Neural cell (in vitro differentiated cells): ENCODE results near the gene LIMS2. TPM values are rescaled to one million over a fixed set of nuclear protein-coding genes. Genes with fewer than 3 reads are reported as not detected.

ENCODE experiments used
- H2AFZ ChIP-seq: fragments of 200-600, 300-800 bp; sonication (generic), shearing (Covaris generic); 2 replicates; pipeline ENCODE4 v1.6.0; 2014; ENCODE audit warnings: low read depth, mild to moderate bottlenecking, antibody characterized with exemption, low read length, moderate library complexity
- H3F3A ChIP-seq: fragments of 200-600 bp; shearing (Covaris generic); 2 replicates; pipeline ENCODE4 v1.6.1; 2016; ENCODE audit warnings: mild to moderate bottlenecking, moderate library complexity, mixed read lengths, antibody characterized with exemption, low read length; ENCODE audit not compliant: insufficient read depth, poor library complexity, severe bottlenecking
- H3K27ac ChIP-seq: fragments of 200-600, 300-800 bp; sonication (generic), shearing (Covaris generic); 2 replicates; pipeline ENCODE4 v1.5.1; 2014; ENCODE audit warnings: mild to moderate bottlenecking, low read length, moderate library complexity
- H3K27me3 ChIP-seq: fragments of 300-800, 200-600 bp; sonication (generic), shearing (Covaris generic); 2 replicates; pipeline ENCODE4 v1.6.0; 2014; ENCODE audit warnings: mild to moderate bottlenecking, low read depth, low read length, moderate library complexity; ENCODE audit not compliant: insufficient read depth
- H3K36me3 ChIP-seq: fragments of 300-800, 200-600 bp; sonication (generic), shearing (Covaris generic); 2 replicates; pipeline ENCODE4 v1.5.1; 2014; ENCODE audit warnings: mild to moderate bottlenecking, antibody characterized with exemption, low read length, moderate library complexity; ENCODE audit not compliant: insufficient read depth
- H3K4me2 ChIP-seq: fragments of 300-800, 200-600 bp; sonication (generic), shearing (Covaris generic); 2 replicates; pipeline ENCODE4 v1.6.0; 2014; ENCODE audit warnings: mild to moderate bottlenecking, low read length
- H3K4me3 ChIP-seq: fragments of 300-800, 200-600 bp; sonication (generic), shearing (Covaris generic); 2 replicates; pipeline ENCODE4 v1.5.1; 2014; ENCODE audit warnings: mild to moderate bottlenecking, low read length, moderate library complexity
- H3K79me2 ChIP-seq: fragments of 200-600 bp; shearing (Covaris generic); replicated peaks from 2 replicates; pipeline ENCODE4 v1.6.0; 2014; ENCODE audit warnings: mild to moderate bottlenecking, low read length, moderate library complexity; ENCODE audit not compliant: insufficient read depth
- H3K9ac ChIP-seq: fragments of 300-800, 200-600 bp; sonication (generic), shearing (Covaris generic); 2 replicates; pipeline ENCODE4 v1.6.1; 2016; ENCODE audit warnings: mild to moderate bottlenecking, low read length, mixed read lengths
- H3K9me2 ChIP-seq: fragments of 200-600 bp; shearing (Covaris generic); 2 replicates; pipeline ENCODE4 v1.6.1; 2016; ENCODE audit warnings: mild to moderate bottlenecking, low read length, mixed read lengths; ENCODE audit not compliant: insufficient read depth
- H3K9me3 ChIP-seq: fragments of 200-600, 300-800 bp; sonication (generic), shearing (Covaris generic); 2 replicates; pipeline ENCODE4 v1.6.1; 2016; ENCODE audit warnings: mild to moderate bottlenecking, mixed run types, low read length, moderate library complexity, mixed read lengths
- H4K20me1 ChIP-seq: fragments of 200-600 bp; shearing (Covaris generic); 2 replicates; pipeline ENCODE4 v1.6.1; 2016; ENCODE audit warnings: mild to moderate bottlenecking, mixed run types; ENCODE audit not compliant: insufficient read depth
- EP300 ChIP-seq: fragments of 450-650 bp; conservative IDR thresholded peaks from 2 replicates; pipeline ENCODE4 v1.6.1; 2014; ENCODE audit warnings: antibody characterized with exemption, mild to moderate bottlenecking, moderate library complexity; ENCODE audit not compliant: poor library complexity, severe bottlenecking
- EZH2 ChIP-seq: fragments of 200-600, 300-800 bp; shearing (Covaris generic), sonication (generic); IDR thresholded peaks from 2 replicates; pipeline ENCODE4 v1.6.1; 2014; ENCODE audit warnings: antibody characterized with exemption, low read length, borderline replicate concordance, mild to moderate bottlenecking; ENCODE audit not compliant: insufficient read depth, poor library complexity, severe bottlenecking
- MXI1 ChIP-seq: fragments of 450-650 bp; conservative IDR thresholded peaks from 2 replicates; pipeline ENCODE4 v1.6.1; 2014; ENCODE audit warnings: antibody characterized with exemption, mild to moderate bottlenecking; ENCODE audit not compliant: poor library complexity, severe bottlenecking
- POLR2AphosphoS5 ChIP-seq: IDR thresholded peaks from 2 replicates; pipeline ENCODE4 v1.6.1; 2012
- RAD21 ChIP-seq: fragments of 450-650 bp; conservative IDR thresholded peaks from 2 replicates; pipeline ENCODE4 v1.6.1; 2014; ENCODE audit warnings: antibody characterized with exemption, mild to moderate bottlenecking, moderate library complexity
- REST ChIP-seq: IDR thresholded peaks from 2 replicates; pipeline ENCODE4 v1.6.1; 2012; ENCODE audit warnings: borderline replicate concordance
- SMC3 ChIP-seq: fragments of 450-650 bp; conservative IDR thresholded peaks from 2 replicates; pipeline ENCODE4 v1.6.1; 2014; ENCODE audit warnings: antibody characterized with exemption, mild to moderate bottlenecking, moderate library complexity; ENCODE audit not compliant: poor library complexity
- TAF1 ChIP-seq: IDR thresholded peaks from 2 replicates; pipeline ENCODE4 v1.6.1; 2012; ENCODE audit warnings: low read depth
- polyA plus RNA-seq: library from polyadenylated mRNA; depleted of rRNA; stranded (reverse); fragments of >200 nt; gene quantifications from 2 replicates; pipeline ENCODE4 v1.2.3, GENCODE V29; 2014
- TF ChIP-seq, protein P1 (sequence below): fragments of 450-650 bp; IDR thresholded peaks from 2 replicates; pipeline ENCODE4 v1.5.1; 2014; ENCODE audit warnings: antibody characterized with exemption, mild to moderate bottlenecking, moderate library complexity; ENCODE audit not compliant: poor library complexity, severe bottlenecking

The LIMS2 gene
- polyA plus RNA-seq, 1 donor from 2014 or later = not detected

GRCh38 chr2:127654838-127655175, 20.5 kb downstream of the LIMS2 start:
- H3K9me2 ChIP-seq = no peaks in the 10 kb centered on the region
- no peak overlapping the region for H3K9ac ChIP-seq
- no peaks in the 10 kb centered on the region for H3F3A ChIP-seq
- no peak overlapping the region for H2AFZ ChIP-seq
- TF ChIP-seq MXI1 (no peak), EZH2 (no peak), POLR2AphosphoS5 (no peak), SMC3 (no peak), TAF1 (no peak), EP300 (no peak), REST (no peak), RAD21 (no peak)
- TF ChIP-seq, protein P1, sequence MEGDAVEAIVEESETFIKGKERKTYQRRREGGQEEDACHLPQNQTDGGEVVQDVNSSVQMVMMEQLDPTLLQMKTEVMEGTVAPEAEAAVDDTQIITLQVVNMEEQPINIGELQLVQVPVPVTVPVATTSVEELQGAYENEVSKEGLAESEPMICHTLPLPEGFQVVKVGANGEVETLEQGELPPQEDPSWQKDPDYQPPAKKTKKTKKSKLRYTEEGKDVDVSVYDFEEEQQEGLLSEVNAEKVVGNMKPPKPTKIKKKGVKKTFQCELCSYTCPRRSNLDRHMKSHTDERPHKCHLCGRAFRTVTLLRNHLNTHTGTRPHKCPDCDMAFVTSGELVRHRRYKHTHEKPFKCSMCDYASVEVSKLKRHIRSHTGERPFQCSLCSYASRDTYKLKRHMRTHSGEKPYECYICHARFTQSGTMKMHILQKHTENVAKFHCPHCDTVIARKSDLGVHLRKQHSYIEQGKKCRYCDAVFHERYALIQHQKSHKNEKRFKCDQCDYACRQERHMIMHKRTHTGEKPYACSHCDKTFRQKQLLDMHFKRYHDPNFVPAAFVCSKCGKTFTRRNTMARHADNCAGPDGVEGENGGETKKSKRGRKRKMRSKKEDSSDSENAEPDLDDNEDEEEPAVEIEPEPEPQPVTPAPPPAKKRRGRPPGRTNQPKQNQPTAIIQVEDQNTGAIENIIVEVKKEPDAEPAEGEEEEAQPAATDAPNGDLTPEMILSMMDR = no peak
- H3K4me3 ChIP-seq = no peak overlapping the region
- no peaks in the 10 kb centered on the region for H3K79me2 ChIP-seq
- no peaks in the 10 kb centered on the region for H3K27me3 ChIP-seq
- no peaks in the 10 kb centered on the region for H4K20me1 ChIP-seq
- no peaks in the 10 kb centered on the region for H3K36me3 ChIP-seq
- H3K9me3 ChIP-seq = no peaks in the 10 kb centered on the region
- no peak overlapping the region for H3K27ac ChIP-seq
- no peak overlapping the region for H3K4me2 ChIP-seq

- no peaks in the 10 kb centered on the region for H3K27me3 ChIP-seq
- no peaks in the 10 kb centered on the region for H3F3A ChIP-seq
- no peak overlapping the region for H3K4me3 ChIP-seq
- no peaks in the 10 kb centered on the region for H4K20me1 ChIP-seq
- H3K36me3 ChIP-seq = no peaks in the 10 kb centered on the region
- no peaks in the 10 kb centered on the region for H3K9me3 ChIP-seq
- no peak overlapping the region for H3K4me2 ChIP-seq
- H3K79me2 ChIP-seq = no peaks in the 10 kb centered on the region
- H3K27ac ChIP-seq = no peak overlapping the region
- no peak overlapping the region for H2AFZ ChIP-seq
- H3K9me2 ChIP-seq = no peaks in the 10 kb centered on the region
- H3K9ac ChIP-seq = no peak overlapping the region
- TF ChIP-seq EZH2 = no peak
- TF ChIP-seq SMC3 = no peak
- no peak for TF ChIP-seq RAD21
- TF ChIP-seq, protein P1 = no peak
- TF ChIP-seq REST = no peak
- no peak for TF ChIP-seq MXI1
- TF ChIP-seq TAF1 = no peak
- no peak for TF ChIP-seq POLR2AphosphoS5
- TF ChIP-seq EP300 = no peak
Observed at GRCh38 chr2:127654084-127654837, 21.1 kb downstream of the LIMS2 start.
